ENCODE results near the gene SDR42E2. TPM values are rescaled to one million over a fixed set of nuclear protein-coding genes. Genes with fewer than 3 reads are reported as not detected.

The SDR42E2 gene
- total and polyA plus RNA-seq, 10 of the 15 experiments (the other 5 are each of a cell fraction or from before 2014, with no cell fraction given), result 0.01 to 0.09 (median 0.08) TPM; not detected in 4

- TF ChIP-seq, protein P1, sequence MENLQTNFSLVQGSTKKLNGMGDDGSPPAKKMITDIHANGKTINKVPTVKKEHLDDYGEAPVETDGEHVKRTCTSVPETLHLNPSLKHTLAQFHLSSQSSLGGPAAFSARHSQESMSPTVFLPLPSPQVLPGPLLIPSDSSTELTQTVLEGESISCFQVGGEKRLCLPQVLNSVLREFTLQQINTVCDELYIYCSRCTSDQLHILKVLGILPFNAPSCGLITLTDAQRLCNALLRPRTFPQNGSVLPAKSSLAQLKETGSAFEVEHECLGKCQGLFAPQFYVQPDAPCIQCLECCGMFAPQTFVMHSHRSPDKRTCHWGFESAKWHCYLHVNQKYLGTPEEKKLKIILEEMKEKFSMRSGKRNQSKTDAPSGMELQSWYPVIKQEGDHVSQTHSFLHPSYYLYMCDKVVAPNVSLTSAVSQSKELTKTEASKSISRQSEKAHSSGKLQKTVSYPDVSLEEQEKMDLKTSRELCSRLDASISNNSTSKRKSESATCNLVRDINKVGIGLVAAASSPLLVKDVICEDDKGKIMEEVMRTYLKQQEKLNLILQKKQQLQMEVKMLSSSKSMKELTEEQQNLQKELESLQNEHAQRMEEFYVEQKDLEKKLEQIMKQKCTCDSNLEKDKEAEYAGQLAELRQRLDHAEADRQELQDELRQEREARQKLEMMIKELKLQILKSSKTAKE (IDR thresholded peaks at IDR 0.05; ENCODE audit: low read depth, poor library complexity, severe bottlenecking), result peak; percentile 92
- 0 out of 2 replicates have a peak, but pooled peaks have one; percentile 70 for TF ChIP-seq WRNIP1 (IDR thresholded peaks at IDR 0.05; ENCODE audit: borderline replicate concordance, low read depth, low read length)
- no peak for TF ChIP-seq GABPA (IDR thresholded peaks at IDR 0.05; ENCODE audit: low read depth)
- peak; percentile 38 to 69 for TF ChIP-seq IKZF2 (IDR thresholded peaks at IDR 0.05)
- TF ChIP-seq PAX5 (IDR thresholded peaks at IDR 0.05; ENCODE audit: borderline replicate concordance, low read depth, low read length), result 0 out of 2 replicates have a peak, but pooled peaks have one; percentile 45
- TF ChIP-seq TBL1XR1 (IDR thresholded peaks at IDR 0.05; ENCODE audit: low read depth, low read length), result peak; percentile 92; the same call in 1 of the 2 replicates
- TF ChIP-seq ZNF592 (IDR thresholded peaks at IDR 0.05), result no peak
- TF ChIP-seq, protein P2, sequence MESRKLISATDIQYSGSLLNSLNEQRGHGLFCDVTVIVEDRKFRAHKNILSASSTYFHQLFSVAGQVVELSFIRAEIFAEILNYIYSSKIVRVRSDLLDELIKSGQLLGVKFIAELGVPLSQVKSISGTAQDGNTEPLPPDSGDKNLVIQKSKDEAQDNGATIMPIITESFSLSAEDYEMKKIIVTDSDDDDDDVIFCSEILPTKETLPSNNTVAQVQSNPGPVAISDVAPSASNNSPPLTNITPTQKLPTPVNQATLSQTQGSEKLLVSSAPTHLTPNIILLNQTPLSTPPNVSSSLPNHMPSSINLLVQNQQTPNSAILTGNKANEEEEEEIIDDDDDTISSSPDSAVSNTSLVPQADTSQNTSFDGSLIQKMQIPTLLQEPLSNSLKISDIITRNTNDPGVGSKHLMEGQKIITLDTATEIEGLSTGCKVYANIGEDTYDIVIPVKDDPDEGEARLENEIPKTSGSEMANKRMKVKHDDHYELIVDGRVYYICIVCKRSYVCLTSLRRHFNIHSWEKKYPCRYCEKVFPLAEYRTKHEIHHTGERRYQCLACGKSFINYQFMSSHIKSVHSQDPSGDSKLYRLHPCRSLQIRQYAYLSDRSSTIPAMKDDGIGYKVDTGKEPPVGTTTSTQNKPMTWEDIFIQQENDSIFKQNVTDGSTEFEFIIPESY (IDR thresholded peaks at IDR 0.05), result 0 out of 2 replicates have a peak, but pooled peaks have one; percentile 12
- TF ChIP-seq MYC (IDR thresholded peaks at IDR 0.05; ENCODE audit: insufficient read depth, insufficient read length, insufficient replicate concordance, low read length, severe bottlenecking), result no peak
- TF ChIP-seq DPF2 (IDR thresholded peaks at IDR 0.05), result peak; percentile 14; the same call in 1 of the 2 replicates
- peak; percentile 23; the same call in 1 of the 2 replicates for TF ChIP-seq ATF7 (IDR thresholded peaks at IDR 0.05; ENCODE audit: low read depth)
- 0 out of 4 replicates have a peak, but pooled peaks of 1 of the 2 experiments have one; percentile 2 for TF ChIP-seq CEBPB (IDR thresholded peaks at IDR 0.05; ENCODE audit: borderline replicate concordance in 1 of 2, low read depth in 2 of 2, low read length in 2 of 2)
- peak; percentile 92 for TF ChIP-seq ZSCAN29 (IDR thresholded peaks at IDR 0.05)
- TF ChIP-seq ZNF217 (IDR thresholded peaks at IDR 0.05), result peak; percentile 49; the same call in 1 of the 2 replicates
- TF ChIP-seq ZNF622 (IDR thresholded peaks at IDR 0.05), result no peak
- peak; percentile 71 for TF ChIP-seq SP1 (IDR thresholded peaks at IDR 0.05; ENCODE audit: low read depth, low read length)
- no peak for TF ChIP-seq NR2C1 (IDR thresholded peaks at IDR 0.05)
- peak; percentile 100 for TF ChIP-seq TARDBP (IDR thresholded peaks at IDR 0.05; ENCODE audit: borderline replicate concordance)
Observed at GRCh38 chr16:22195695-22196558, 33.6 kb downstream of the SDR42E2 start (continued).

Data from GM12878 (cell line).